SU-DHL-6 (cell line): ENCODE results near the gene TCEA3.

Experiments
- EZH2phosphoT487 ChIP-seq: fragments of 200-600 bp; sonication (generic), shearing (Covaris generic); conservative IDR thresholded peaks from 2 replicates; pipeline ENCODE4 v1.6.1; 2018; ENCODE audit warnings: mild to moderate bottlenecking, antibody characterized with exemption, low read length, moderate library complexity, mixed read lengths
- TF ChIP-seq, protein P1 (sequence below): fragments of 200-600 bp; sonication (generic); IDR thresholded peaks from one replicate; pipeline ENCODE4 v1.5.1; 2017; ENCODE audit warnings: antibody characterized with exemption, mild to moderate bottlenecking, low read length, moderate library complexity; ENCODE audit not compliant: insufficient read depth, poor library complexity, severe bottlenecking

DNA sequence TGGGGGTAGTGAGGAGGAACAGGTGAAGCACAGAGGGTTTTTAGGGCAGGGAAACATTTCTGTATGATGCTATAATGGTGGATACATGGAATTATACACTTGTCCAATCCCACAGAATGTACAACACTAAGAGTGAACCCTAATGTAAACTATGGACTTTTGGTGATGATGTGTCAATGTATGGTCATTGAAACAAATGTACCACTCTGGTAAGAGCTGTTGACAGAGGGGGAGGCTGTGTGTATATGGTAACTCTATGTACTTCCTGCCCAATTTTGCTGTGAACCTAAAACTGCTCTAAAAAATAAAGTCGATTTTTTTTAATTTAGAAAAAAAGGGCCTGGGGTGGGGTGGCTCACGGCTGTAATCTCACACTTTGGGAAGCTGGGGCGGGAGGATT lies 36.5 kb upstream of the TCEA3 start:
- TF ChIP-seq EZH2phosphoT487, result no peak
- TF ChIP-seq, protein P1, sequence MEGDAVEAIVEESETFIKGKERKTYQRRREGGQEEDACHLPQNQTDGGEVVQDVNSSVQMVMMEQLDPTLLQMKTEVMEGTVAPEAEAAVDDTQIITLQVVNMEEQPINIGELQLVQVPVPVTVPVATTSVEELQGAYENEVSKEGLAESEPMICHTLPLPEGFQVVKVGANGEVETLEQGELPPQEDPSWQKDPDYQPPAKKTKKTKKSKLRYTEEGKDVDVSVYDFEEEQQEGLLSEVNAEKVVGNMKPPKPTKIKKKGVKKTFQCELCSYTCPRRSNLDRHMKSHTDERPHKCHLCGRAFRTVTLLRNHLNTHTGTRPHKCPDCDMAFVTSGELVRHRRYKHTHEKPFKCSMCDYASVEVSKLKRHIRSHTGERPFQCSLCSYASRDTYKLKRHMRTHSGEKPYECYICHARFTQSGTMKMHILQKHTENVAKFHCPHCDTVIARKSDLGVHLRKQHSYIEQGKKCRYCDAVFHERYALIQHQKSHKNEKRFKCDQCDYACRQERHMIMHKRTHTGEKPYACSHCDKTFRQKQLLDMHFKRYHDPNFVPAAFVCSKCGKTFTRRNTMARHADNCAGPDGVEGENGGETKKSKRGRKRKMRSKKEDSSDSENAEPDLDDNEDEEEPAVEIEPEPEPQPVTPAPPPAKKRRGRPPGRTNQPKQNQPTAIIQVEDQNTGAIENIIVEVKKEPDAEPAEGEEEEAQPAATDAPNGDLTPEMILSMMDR, result no peak
